Uterus (tissue), 4 donors: ENCODE data around the gene ANKRD11. TPM values are rescaled to one million over a fixed set of nuclear protein-coding genes. Genes with fewer than 3 reads are reported as not detected.

Experiments
- DNase-seq, 2 donors: peaks; one replicate each; pipeline ENCODE4 v3.0.0-alpha.2; 2019 to 2020
- H3K27ac ChIP-seq, 2 donors: fragments of 200-600 bp; sonication (generic); 1 replicate in 1 of 2; 2 replicates in 1 of 2; pipeline ENCODE4 v1.5.1; 2016 to 2018
- H3K27me3 ChIP-seq, 2 donors: fragments of 200-600 bp; sonication (generic); one replicate each; pipeline ENCODE4 v1.5.1; 2018 to 2019; ENCODE audit warnings: control low read depth in 1 of 2
- H3K36me3 ChIP-seq, 2 donors: fragments of 200-600 bp; sonication (generic); one replicate each; pipeline ENCODE4 v1.5.1; 2019; ENCODE audit warnings: control low read depth in 1 of 2
- H3K4me1 ChIP-seq, 2 donors: fragments of 200-600 bp; sonication (generic); one replicate each; pipeline ENCODE4 v1.5.1; 2018 to 2019; ENCODE audit warnings: control low read depth in 1 of 2
- H3K4me3 ChIP-seq, 2 donors: fragments of 200-600 bp; sonication (generic); 1 replicate in 1 of 2; 2 replicates in 1 of 2; pipeline ENCODE4 v1.5.1; 2018 to 2019; ENCODE audit warnings: mild to moderate bottlenecking in 1 of 2
- H3K9me3 ChIP-seq, 2 donors: fragments of 200-600 bp; sonication (generic); one replicate each; pipeline ENCODE4 v1.5.1; 2019; ENCODE audit warnings: control low read depth in 1 of 2
- CTCF ChIP-seq, 4 experiments: fragments of 200-600 bp in 2 of 4; fragments of 450-650 bp in 2 of 4; sonication (generic) in 2 of 4; IDR thresholded peaks; one replicate each; pipeline ENCODE4 v1.5.1; 2016 to 2019; ENCODE audit warnings: antibody characterized with exemption in 4 of 4, mild to moderate bottlenecking in 2 of 4, moderate library complexity in 1 of 4
- POLR2A ChIP-seq, 2 donors: fragments of 450-650 bp; IDR thresholded peaks; one replicate each; pipeline ENCODE4 v1.6.1; 2016; ENCODE audit warnings: antibody characterized with exemption in 2 of 2, mild to moderate bottlenecking in 1 of 2, moderate library complexity in 1 of 2
- intact Hi-C: fragments of 100-400 bp; cut with DNase I; formaldehyde crosslinking; loops from one replicate; pipeline ENCODE4 v1.15.1; 2023; ENCODE audit warnings: low total_unique reads
- total RNA-seq, 4 donors: library from RNA; depleted of rRNA in 3 of 4; stranded (reverse); fragments of >200 nt in 3 of 4; gene quantifications; one replicate each; pipeline versions ENCODE4 v1.1.0 to v1.2.4, GENCODE V29; 2014 to 2023
- donor health status: DM: yes; HTN: yes; CAD: no.

ANKRD11 gene
- total RNA-seq, 4 donors from 2014 or later, result 20.5 to 182 (median 45.5) TPM

GRCh38 chr16:89343501-89344457 lies 146.6 kb downstream of the ANKRD11 start:
- H3K4me3 ChIP-seq, result no peak overlapping the region
- H3K9me3 ChIP-seq, result no peaks in the 10 kb centered on the region
- peaks cover 0 to 20% of the 10 kb centered on the region in 2 donors for H3K4me1 ChIP-seq
- intact Hi-C loops, result no loop called here
- no peak overlapping the region for H3K27ac ChIP-seq
- no peaks in the 10 kb centered on the region for H3K27me3 ChIP-seq
- no peak for DNase-seq
- H3K36me3 ChIP-seq, result no peaks in the 10 kb centered on the region
- TF ChIP-seq POLR2A (IDR thresholded peaks at IDR 0.05) (no peak), CTCF (IDR thresholded peaks at IDR 0.05) (no peak)

- Histone ChIP-seq H3K9me3 (no peaks in the 10 kb centered on the region), H3K36me3 (no peaks in the 10 kb centered on the region), H3K4me3 (no peak overlapping the region), H3K27ac (no peak overlapping the region), H3K27me3 (no peaks in the 10 kb centered on the region), H3K4me1 (peaks cover 0 to 20% of the 10 kb centered on the region in 2 donors)
- DNase-seq, result no peak
- intact Hi-C loops, result no loop called here
- no peak for TF ChIP-seq CTCF (IDR thresholded peaks at IDR 0.05)
- no peak for TF ChIP-seq POLR2A (IDR thresholded peaks at IDR 0.05)
Measured at GRCh38 chr16:89341697-89342694, 148.4 kb downstream of the ANKRD11 start.

GRCh38 chr16:89341279-89341678 lies 149.1 kb downstream of the ANKRD11 start:
- no peak for TF ChIP-seq CTCF (IDR thresholded peaks at IDR 0.05)
- Histone ChIP-seq H3K4me1 (peaks cover 0 to 21% of the 10 kb centered on the region in 2 donors), H3K27ac (no peak overlapping the region), H3K4me3 (no peak overlapping the region), H3K9me3 (no peaks in the 10 kb centered on the region), H3K27me3 (no peaks in the 10 kb centered on the region), H3K36me3 (no peaks in the 10 kb centered on the region)
- no peak for DNase-seq
- intact Hi-C loops, result no loop called here

- no peak for TF ChIP-seq CTCF (IDR thresholded peaks at IDR 0.05)
- no peak for TF ChIP-seq POLR2A (IDR thresholded peaks at IDR 0.05)
- H3K4me3 ChIP-seq, result no peak overlapping the region
- intact Hi-C loops, result no loop called here
- no peak for DNase-seq
- no peaks in the 10 kb centered on the region for H3K27me3 ChIP-seq
- H3K4me1 ChIP-seq, result peaks cover 3 to 35% of the 10 kb centered on the region in 2 donors
- no peaks in the 10 kb centered on the region for H3K9me3 ChIP-seq
- H3K27ac ChIP-seq, result no peak overlapping the region
- no peaks in the 10 kb centered on the region for H3K36me3 ChIP-seq
Measured at GRCh38 chr16:89338863-89339262, 151.5 kb downstream of the ANKRD11 start.
